GM12872 (cell line): ENCODE results near the gene NPC1.

Source experiments
- TF ChIP-seq, protein P1 (sequence below): IDR thresholded peaks from 3 replicates; pipeline ENCODE4 v1.5.1; 2011; ENCODE audit warnings: low read depth, mild to moderate bottlenecking, low read length, moderate library complexity; ENCODE audit not compliant: insufficient read depth

Gene NPC1

DNA sequence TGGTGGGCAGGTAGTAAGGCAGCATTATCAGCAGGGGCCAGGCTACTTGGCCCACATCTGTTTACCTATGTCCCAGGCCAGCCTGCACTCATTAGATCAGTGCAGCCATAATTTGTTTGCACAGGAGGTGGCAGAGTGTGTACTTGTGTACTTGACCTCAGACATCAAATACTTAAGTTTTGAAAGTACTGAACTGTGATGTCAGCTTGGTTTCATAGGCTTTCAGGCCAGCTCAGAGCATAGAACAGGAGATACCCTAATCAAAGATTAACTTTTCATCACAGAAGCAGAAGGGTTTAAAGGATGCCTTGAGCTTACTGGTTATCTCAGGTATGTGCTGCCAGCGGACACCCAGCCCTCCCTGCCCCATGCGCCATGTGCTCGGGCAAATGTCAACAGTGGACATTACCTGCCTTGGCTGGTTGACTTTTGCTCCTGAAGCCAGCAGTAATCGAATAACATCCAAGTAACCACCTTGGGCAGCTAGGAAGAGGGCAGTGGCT, 43.2 kb upstream of the NPC1 start:
- TF ChIP-seq, protein P1, sequence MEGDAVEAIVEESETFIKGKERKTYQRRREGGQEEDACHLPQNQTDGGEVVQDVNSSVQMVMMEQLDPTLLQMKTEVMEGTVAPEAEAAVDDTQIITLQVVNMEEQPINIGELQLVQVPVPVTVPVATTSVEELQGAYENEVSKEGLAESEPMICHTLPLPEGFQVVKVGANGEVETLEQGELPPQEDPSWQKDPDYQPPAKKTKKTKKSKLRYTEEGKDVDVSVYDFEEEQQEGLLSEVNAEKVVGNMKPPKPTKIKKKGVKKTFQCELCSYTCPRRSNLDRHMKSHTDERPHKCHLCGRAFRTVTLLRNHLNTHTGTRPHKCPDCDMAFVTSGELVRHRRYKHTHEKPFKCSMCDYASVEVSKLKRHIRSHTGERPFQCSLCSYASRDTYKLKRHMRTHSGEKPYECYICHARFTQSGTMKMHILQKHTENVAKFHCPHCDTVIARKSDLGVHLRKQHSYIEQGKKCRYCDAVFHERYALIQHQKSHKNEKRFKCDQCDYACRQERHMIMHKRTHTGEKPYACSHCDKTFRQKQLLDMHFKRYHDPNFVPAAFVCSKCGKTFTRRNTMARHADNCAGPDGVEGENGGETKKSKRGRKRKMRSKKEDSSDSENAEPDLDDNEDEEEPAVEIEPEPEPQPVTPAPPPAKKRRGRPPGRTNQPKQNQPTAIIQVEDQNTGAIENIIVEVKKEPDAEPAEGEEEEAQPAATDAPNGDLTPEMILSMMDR: peak; percentile 23; the same call in 1 of the 3 replicates

DNA sequence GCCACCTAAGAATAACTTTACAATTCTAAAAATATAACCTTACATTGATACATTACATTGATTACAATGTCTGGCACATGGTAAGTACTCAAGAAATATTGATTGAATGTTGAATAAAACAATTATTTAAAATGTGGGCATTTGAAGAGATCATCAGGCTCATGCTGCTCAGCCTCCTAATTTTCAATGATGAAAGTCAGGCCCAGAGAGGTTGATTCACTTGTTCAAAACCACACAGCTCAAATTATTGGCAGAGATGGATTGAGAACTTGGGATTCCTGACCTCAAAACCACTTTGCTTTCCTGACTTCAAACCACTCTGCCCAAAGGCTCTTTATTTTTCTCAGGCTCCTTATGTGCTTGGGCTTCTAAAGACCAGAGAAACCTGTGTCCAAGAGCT, 41.7 kb upstream of the NPC1 start:
- TF ChIP-seq, protein P1: no peak

DNA sequence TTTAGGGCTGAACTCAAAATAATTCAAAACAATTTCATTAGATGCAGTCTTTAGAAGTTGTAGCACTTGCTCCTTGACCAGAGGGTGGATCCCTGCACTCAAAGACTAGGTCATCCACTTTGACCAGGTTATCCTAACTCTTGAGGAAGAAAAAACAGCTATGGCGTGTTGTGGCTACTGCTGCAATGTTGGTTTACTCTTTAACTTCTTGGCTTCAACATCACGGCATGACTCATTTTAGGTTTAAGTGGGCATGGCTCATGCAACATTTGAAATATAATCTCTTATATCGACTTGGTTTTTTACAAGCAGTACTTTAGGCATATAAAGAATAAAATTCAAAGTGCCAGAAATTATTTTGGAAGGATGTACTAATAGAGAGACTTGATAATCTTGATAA, 41.0 kb upstream of the NPC1 start:
- TF ChIP-seq, protein P1: no peak

DNA sequence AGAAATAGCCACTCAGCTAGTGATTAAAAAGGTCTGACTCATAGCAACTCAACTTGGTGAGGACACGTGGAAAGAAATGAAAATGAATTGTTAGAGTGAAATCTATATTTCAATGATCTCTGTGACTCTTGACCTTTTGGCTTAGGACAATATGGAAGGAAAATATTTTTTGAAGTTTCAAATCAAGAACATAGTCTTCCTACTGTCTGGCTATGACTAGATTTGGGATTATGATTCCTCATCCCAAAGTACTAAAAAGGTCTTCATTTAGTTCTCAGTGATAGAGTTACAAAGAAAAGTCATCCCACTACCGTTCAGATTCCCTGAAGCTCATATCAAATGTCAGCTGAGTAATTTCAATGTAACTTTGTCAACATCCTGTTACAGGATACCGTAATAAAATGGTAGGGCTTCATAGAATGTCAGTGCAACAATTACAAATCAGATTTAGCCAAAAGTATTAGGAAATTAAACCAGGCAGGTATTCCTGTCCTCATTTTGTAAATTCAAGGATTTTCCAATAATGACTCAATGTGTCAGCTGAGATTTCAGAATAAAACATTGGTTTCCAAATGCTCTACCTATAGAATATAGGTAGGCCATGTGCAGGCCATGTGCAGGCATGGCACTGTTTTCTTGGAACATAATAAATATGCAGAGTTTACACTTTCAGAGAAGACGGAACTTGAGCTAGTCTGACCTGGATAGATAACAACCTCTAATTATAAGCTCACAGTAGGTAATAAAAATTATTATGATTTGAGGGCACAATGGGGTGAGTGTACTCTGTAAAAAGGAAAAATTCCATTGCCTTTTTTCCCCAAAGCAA, 40.4 kb upstream of the NPC1 start:
- TF ChIP-seq, protein P1: no peak

DNA sequence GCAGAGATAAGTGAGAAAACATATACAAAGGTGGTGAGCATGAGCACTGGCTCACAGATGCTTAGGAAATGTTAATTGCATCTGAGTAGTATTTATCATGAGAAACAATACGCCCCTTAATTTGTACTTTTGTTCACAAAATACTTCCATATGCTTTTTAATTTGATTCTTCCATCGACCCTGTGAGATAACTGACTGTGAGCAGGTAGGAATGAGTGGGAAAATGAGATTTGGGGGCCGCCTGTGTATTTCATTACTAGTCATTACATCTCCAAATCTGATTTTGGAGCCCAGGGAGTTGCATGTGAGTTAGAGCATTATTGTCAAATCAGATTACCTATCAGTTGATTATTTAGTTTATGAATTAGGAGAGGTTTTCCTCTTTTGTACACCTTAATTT, 36.7 kb upstream of the NPC1 start:
- TF ChIP-seq, protein P1: no peak

DNA sequence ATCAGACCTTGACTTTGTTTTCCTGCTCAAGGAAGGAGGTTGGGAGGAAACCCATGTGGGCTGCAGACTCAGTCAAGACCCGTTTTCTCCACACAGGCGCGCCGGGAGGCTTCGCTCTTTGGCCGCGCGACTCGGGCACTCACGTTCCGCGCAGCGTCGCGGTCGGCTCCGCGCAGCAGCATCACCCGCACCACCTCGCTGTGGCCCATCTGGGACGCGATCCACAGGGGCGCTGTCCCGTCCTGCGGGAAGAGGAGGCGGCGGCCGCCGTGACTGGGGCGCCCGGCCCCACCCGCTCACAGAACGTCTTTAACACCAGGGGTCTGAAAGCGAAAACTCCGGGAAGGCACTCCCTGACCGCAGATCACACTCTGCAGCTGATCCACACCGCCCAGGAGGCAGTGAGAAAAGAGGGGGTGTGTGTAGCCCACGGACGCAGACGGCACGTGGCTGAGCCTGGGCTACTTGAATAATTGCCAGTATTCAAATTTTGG, 33.1 kb upstream of the NPC1 start:
- TF ChIP-seq, protein P1: 0 out of 3 replicates have a peak, but pooled peaks have one; percentile 9

DNA sequence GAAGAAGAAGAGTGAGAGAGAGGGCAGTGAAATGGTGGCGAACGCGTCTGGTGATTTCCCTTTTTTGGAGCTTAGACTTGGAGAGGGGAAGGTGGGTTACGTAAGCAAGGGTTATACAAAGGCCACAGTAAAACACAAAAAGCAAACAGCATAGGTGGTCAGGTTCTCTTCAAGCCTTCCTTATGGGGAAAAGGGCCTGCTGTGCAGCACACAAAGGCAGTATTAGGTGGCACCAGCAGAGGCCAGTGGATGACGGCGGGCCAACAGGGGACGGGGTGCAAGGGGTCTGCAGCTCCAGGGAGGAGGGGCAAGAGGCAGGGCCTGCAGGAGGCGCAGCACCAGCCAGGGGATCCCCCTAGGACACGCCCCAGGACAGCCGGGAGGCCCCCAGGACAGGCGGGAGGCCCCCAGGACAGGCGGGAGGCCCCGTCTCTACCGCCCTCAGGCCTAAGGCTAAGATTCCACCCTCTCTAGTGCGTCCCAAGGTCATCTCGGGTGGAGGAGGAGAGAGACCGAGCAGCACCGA, 32.6 kb upstream of the NPC1 start:
- TF ChIP-seq, protein P1: peak; percentile 37; the same call in 2 of the 3 replicates
